Superior temporal gyrus (tissue), 1 donor: ENCODE data around the gene HMCN1.

ENCODE experiments used
- DNase-seq: peaks from one replicate; pipeline ENCODE4 v3.0.0-alpha.2; 2016; ENCODE audit errors: extremely low spot score

The HMCN1 gene

DNA sequence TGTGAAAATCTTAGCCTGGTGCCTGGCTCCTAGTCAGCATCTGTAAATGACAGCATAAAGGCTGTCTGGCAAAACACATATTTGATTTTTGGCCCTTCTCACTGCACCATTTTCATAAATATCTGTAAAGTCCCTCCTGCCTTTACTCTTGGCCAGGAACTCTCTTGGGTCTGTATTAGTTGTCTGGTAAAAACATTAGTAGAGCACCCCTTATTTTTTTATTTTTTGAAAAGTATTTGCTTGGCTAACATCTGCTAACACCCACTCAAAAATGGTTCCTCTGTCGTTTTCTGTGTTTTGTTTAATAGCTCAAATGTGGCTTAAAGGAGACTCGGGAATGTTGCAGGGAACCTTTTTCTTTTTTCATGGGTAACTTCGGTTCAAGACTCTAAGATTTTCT, 293.4 kb downstream of the HMCN1 start:
- no peak for DNase-seq

DNA sequence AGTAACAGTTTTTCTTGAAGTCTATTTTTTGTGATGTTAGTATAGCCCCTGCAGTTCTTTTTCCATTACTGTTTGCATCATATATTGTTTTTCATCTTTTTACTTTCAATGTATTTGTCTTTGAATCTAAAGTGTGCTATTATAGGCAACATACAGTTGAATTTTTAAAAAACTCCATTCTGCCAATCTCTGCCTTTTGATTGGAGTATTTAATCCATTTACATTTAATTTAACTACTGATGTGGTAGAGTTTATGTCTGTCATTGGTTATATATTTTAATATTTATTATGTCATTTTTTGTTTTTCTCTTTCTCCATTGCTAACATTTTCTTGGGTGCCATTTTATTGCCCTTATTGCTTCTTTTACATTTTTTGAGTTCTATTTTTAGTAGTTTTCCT, 296.3 kb downstream of the HMCN1 start:
- no peak for DNase-seq

- DNase-seq, result no peak
Observed at GRCh38 chr1:186033847-186034271, 299.7 kb downstream of the HMCN1 start.

DNA sequence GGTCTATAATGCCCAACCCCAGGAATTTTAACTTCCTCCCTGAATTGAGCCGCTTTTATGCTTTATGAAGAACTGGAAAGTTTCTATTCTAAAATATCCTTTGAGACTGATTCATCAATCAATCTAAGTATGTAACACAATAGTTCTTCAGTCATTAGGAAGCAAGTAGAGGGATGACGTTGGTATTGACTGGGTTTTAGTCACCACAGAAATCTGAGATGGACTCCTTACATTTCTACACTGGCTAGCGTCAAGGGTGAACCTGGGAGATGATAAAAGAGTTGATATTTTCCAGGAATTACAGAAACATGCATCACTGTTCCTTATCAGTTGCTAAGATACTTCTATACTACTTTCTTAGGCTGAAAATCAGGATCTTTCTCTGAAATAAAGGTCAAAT, 308.0 kb downstream of the HMCN1 start:
- DNase-seq, result no peak

- DNase-seq, result no peak
Observed at GRCh38 chr1:186043296-186043695, 309.1 kb downstream of the HMCN1 start.

DNA sequence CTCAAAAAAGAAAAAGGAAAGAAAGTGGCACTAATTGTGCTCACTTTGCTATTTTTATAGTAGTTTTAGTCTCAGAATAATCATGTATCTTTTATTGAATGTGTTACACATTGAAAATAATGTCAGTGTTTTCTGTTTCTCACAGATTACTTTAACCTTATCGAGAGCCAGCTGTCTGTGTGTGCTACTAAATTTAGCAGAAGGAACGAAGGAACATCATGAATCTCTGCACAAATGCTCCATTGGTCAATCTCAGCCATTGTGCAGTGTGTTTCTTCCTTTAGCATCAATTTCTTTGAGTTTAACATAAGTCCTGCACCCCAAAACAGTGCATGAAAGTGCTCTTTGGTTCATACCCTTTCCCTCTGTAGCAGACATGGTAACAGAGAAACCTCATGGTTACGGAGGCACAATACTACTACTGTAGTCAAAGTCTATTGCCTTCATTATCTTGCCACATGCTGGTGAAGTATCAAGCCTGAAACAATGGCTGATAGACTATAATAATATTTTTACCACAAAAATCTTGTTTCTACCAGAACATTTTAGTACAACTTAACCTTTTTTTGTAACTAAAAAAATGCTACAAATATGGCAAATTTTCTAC, 310.0 kb downstream of the HMCN1 start:
- DNase-seq, result no peak

DNA sequence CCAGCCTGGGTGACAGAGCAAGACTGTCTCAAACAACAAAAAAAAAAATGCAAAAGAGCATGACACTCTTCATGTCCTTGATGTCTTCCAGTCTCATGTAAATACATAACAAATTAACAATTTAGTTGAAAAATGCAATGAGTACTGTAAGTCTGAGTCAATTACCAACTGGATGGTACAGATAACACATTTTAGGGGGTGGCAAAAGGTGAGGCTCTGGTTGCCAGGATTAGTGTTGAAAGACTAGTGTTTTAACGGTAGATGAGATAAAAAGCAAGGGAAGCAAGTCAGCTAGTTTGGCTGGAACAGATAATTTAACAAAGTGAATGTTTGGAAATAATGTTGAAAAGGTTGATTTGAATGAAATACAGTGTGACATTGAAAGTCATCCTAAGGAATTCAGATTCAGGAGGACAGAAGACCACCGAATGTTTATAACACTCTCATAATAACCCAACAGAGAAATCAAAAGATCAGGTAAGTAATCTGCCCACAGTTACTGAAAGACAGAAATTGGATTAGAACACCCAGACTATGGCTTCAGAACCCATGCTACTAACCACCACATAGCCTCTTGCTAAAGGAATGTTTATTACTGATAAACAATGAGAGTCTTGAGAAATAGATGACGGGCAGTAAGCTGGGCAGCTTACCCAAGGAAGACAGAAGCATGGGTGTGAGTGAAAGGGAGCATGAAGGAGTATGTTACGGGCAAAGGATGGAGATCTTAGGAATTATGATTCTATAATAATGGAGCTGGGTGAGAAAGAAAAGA, 312.4 kb downstream of the HMCN1 start:
- no peak for DNase-seq

GRCh38 chr1:186050360-186050759, 316.2 kb downstream of the HMCN1 start:
- no peak for DNase-seq

DNA sequence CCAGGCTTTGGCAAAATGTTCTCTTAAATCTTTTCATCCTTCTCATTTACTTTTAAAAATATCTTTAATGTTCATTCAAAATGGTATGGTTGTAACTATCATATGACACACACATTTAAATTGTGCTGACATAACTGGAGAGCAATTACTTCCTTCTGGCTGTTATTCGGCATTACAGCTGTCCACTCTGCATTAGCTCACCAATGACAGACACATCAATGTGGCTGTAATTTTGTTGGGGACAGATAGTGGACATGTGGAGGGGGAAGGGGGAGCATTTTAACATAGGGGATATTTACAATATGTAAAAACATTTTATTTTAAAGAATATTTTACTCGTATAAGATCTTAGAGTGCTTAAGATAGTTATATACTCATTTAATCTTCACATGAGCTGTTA, 319.8 kb downstream of the HMCN1 start:
- no peak for DNase-seq

- no peak for DNase-seq
Observed at GRCh38 chr1:186054932-186055331, 320.7 kb downstream of the HMCN1 start.

GRCh38 chr1:186055846-186056245, 321.7 kb downstream of the HMCN1 start:
- DNase-seq, result no peak

DNA sequence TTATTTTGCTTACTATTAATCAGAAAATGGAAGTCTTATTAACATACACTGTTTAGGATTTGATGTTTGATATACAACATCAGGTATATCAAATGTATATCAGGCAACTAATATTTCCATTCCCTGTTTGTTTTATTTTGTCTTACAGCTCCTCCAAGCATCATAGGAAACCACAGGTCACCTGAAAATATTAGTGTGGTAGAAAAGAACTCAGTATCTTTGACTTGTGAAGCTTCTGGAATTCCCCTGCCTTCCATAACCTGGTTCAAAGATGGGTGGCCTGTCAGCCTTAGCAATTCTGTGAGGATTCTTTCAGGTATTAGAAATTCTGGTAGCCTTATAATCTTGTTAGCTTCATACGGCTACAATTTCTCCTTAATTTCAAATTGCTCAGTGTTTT, 322.9 kb downstream of the HMCN1 start:
- DNase-seq, result no peak

GRCh38 chr1:186059311-186059710, 325.1 kb downstream of the HMCN1 start:
- DNase-seq, result no peak

DNA sequence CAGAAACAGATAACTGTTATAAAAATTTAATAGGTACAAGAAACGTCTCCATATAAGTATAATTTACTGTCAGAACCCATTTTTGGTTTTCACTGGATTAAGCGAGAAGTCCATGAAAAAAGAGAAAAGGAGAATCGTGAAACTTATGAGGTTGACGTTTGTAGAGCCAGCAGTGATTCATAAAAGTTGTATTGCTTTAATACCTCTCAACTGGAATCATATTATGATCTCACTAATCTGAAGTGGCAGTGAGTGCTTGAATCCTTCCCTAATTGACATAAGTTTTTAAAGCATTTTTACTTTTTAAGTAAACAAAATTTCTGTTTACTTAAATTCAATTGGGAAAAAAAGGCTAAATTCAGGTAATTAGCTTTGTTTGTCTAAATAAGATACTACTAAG, 325.6 kb downstream of the HMCN1 start:
- DNase-seq, result no peak

- no peak for DNase-seq
Observed at GRCh38 chr1:186060226-186060625, 326.0 kb downstream of the HMCN1 start.

DNA sequence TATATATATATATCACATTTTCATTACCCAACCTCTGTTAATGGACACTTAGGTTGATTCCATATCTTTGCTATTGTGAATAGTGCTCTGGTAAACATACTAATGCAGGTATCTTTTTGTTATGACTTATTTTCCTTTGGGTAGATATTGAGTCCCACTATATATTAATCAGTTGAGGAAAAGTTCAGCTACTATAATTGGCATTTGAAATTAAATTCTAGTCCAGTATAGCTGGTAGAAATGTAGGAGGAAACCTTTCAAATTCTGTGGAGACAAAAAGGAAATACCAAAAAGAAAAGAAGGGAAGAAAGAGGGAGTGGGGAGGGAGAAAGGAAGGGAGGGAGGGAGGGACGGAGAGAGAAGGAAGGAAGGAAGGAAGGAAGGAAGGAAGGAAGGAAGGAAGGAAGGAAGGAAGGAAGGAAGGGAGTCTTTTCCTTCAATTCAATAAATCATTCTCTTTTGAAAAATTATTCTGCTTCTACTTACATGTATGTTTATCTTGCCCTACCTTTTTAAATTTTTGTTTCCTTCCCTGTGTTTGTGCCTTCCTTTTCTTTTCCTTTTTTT, 329.0 kb downstream of the HMCN1 start:
- DNase-seq, result no peak

DNA sequence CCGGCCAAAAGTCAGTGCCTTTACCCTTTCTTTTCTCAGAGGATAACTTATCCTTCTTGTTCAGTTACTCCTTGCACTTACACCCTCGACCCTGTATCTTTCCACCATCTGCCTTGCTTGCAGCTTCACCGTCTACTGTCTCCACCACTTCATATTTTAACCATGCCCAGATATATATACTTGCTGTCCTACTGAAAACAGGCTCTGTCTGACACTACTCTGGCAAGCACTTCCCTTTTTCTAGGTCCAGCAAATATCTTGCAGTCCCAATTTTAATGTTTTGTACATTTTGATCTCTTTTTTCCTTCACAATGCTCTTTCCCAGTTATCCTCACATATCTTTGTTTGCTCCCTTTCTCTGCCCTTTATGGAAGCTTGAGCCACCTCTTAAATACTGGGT, 332.2 kb downstream of the HMCN1 start:
- no peak for DNase-seq

GRCh38 chr1:186073697-186074096, 339.5 kb downstream of the HMCN1 start:
- no peak for DNase-seq

DNA sequence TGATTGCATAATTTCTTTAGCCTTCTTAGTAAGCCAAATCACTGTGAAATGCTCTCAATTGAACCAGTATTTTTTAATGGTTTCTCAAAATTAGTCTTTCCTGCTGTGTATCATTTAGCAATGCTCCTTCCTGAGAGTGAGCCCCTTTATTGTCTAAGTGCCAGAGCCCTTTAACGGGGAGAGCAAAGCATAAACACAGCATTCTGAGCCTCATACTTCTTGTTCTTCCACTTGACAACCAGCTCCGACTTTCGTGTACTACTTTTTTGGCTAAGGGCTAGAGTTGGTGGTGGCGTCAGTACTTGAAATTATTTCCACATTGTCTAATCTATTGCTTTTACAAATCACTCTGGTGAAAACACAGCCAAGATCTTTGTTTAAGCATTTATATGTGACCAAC, 341.8 kb downstream of the HMCN1 start:
- no peak for DNase-seq

GRCh38 chr1:186078245-186078644, 344.1 kb downstream of the HMCN1 start:
- no peak for DNase-seq

DNA sequence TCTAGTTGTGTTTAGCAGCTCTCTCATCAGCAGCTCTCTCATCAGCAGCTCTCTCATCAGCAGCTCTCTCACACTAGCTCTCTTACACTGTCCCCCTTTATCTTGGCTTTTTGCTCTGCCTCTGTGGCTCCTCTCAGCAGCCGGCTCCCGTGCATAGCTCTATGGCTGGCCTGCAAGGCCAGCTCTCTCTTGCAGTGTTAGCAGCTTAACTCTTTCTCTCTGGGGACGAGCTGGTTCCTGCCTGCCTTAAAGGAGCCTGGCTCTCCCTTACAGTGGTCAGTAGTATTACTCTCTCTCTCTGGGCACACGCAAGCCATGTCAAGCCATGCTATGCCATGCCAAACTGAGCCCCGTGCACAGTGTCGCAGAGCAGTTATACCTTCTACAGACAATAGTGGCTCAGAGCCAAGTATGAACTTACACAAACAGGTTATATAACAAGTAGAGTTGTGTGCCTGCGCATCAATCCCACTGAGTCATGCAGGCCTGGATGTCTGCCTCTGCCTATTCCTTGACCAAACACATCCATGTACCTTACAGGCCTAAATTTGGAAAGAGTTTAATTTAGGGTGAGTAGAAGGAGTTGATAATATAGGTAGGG, 345.0 kb downstream of the HMCN1 start:
- DNase-seq, result no peak

DNA sequence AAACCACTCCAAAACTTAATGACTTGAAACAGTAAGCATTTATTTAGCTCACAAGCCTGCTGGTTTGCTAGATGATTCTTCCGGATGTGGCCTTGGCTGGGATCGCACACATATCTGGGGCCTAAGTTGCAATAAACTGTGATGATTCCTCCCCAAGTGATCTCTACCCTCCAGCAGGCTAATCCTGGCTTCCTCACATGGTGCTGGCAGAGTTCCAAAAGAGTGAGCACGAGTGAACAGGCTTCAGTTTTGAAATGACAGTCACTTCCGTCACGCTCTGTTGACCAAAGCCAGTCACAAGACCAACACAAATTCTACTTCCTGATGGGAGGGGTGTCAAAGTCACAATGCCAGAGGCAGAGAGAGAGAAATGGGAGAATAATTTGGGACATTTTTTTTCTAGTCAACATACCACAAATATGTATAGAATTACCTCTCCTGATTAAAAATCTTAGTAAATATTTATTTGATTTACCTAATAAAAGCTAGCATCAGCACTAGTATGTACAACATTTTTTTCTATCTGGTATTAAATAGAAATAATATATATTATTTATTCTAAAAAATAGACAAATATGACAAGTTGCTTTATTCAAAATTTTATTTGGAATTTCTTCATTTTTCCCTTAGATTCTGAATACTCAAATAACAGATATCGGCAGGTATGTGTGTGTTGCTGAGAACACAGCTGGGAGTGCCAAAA, 348.2 kb downstream of the HMCN1 start:
- DNase-seq, result peak; percentile 30
